ENCODE results near the gene SLC35A1.
A peak's percentile ranks its signal among the peaks of the same experiment; 100 is the strongest.

Gene SLC35A1

DNA sequence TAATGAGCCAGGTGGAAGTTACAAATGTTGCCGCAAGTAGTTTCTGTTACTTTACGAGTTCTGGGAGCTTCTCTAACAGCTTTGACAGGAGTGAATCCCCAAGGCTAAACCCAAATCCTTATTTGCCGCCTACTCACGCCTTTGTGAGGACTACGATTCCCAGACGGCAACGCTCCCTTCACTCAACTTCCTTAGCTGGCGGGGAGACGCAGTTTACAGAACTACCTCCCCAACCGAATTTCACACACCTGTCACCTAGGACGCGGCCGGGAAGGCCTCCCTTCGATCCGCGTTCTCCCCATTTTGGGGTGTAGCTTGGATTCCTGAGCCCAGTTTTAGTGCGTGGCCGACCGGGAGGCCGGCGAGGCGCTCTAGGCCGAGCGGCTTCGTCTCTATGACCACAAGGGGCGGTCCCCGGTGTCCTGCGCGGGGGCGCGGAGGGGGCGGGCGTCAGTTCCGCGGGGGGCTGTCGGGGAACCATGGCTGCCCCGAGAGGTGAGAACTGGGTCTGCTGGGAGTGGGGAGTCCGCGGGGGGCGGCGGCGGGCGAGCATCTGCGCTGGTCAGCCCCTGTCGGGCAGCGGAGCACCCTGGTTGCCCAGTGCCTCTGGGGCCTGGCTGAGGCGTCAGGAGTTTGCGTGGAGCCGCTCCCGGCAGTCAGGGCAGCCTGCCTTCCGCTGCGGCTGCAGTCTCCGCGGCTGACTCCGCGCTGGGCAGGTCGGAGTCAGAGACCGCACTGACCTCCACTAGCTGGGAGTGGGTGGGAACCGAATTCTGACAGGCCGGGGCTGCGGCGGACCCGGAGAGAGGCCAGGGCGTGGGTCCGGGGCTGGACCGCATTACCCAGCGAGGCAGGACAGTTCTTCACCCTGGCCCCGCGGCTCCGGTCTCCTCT lies at the start of gene SLC35A1:
SLC35A1 (plus strand) TSS at position 450 of the 894 bp plus-strand sequence; CDS start at position 480, 30 bp downstream.
- DNase-seq (ENCODE audit: low read depth in 1 of 2, low spot score in 1 of 2), result peak; percentile 62 to 86
- no peak for TF ChIP-seq JUND (IDR thresholded peaks at IDR 0.05; ENCODE audit: low read depth)
- in situ Hi-C loops (cut with HindIII; ENCODE audit: low pct_unique_long_range_greater_than_20kb, low sequenced_read_pairs), result no loop called here

- in situ Hi-C loops (cut with HindIII; ENCODE audit: low pct_unique_long_range_greater_than_20kb, low sequenced_read_pairs), result no loop called here
- no peak for TF ChIP-seq JUND (IDR thresholded peaks at IDR 0.05; ENCODE audit: low read depth)
- DNase-seq (ENCODE audit: low read depth in 1 of 2, low spot score in 1 of 2), result no peak
Measured at GRCh38 chr6:87426789-87427188, 46.0 kb upstream of the SLC35A1 start.

GRCh38 chr6:87430499-87430898 lies 42.3 kb upstream of the SLC35A1 start:
- DNase-seq (ENCODE audit: low read depth in 1 of 2, low spot score in 1 of 2), result no peak
- in situ Hi-C loops (cut with HindIII; ENCODE audit: low pct_unique_long_range_greater_than_20kb, low sequenced_read_pairs), result no loop called here
- TF ChIP-seq JUND (IDR thresholded peaks at IDR 0.05; ENCODE audit: low read depth), result no peak

DNA sequence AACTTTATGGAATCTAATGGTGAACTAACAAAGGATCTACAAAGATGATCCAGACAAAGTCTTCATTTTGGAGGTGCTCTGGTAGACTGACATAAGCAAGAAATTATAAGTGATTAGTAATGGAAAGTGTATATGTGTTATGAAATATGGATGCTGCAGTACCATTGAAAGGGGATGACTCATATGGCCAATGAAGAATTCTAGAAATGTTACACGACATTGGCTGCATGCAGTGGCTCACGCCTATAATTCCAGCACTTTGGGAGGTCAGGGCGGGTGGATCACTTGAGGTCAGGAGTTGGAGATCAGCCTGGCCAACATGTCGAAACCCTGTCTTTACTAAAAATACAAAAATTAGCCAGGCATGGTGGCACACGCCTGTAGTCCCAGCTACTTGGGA lies 41.5 kb upstream of the SLC35A1 start:
- DNase-seq (ENCODE audit: low read depth in 1 of 2, low spot score in 1 of 2), result no peak
- no peak for TF ChIP-seq JUND (IDR thresholded peaks at IDR 0.05; ENCODE audit: low read depth)
- in situ Hi-C loops (cut with HindIII; ENCODE audit: low pct_unique_long_range_greater_than_20kb, low sequenced_read_pairs), result no loop called here

DNA sequence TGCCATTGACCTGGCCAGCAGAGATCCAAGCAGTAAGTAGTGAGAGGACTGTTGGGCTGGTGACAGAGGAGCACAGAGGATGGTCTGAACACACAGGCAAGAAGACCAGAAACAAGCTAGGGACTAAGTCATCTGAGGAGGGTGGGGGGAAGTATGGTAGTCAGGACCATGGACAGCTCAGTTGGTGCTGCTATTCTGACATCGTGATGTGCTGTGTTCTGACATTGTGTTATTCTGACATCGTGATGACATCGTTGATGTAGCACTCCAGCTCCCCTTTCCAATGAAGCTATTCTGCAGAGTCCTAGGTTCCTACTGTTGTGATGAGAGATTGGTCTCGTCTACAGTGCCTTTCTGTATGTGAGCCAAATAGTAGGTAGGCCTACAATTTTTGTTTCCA lies 36.3 kb upstream of the SLC35A1 start:
- TF ChIP-seq JUND (IDR thresholded peaks at IDR 0.05; ENCODE audit: low read depth), result no peak
- in situ Hi-C loops (cut with HindIII; ENCODE audit: low pct_unique_long_range_greater_than_20kb, low sequenced_read_pairs), result no loop called here
- peak; percentile 30 to 81 for DNase-seq (ENCODE audit: low read depth in 1 of 2, low spot score in 1 of 2)

DNA sequence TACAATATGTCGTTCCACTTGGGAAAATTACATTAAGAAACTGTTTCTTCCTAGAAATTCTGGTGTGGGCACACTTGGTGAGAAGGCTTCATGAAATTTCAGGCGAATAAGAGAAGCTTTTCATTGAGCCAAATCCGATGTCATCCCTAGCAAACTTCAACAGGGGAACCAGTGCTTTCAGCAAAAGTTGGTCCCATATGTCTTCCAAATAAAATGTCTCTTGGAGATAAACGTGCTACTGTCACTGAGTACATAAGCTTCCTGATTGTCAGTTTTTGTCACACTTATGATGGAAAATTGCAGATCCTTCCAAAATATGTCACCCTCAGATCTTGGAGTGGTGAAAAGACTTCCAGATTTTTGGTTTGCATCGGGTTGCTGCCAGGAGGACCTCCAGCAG lies 31.1 kb upstream of the SLC35A1 start:
- in situ Hi-C loops (cut with HindIII; ENCODE audit: low pct_unique_long_range_greater_than_20kb, low sequenced_read_pairs), result no loop called here
- TF ChIP-seq JUND (IDR thresholded peaks at IDR 0.05; ENCODE audit: low read depth), result no peak
- no peak for DNase-seq (ENCODE audit: low read depth in 1 of 2, low spot score in 1 of 2)

DNA sequence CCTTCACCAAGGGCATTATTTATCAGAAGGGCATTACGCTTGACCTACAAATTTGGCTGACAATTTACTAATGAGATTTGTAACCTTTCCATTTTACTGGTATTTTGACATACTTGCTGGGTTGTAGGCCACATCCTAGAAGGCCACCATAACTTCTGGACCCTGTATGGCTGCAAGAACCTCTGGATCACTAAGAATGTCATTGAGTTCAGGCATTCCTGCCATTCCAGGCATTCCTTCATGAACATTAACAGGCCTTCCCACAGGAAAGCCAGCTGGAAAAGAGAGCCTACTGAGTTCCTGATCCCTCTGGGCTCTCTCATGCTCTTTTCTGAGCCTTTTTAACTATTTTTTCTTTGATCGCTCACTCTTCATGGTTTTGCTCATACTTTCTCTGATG lies 28.4 kb upstream of the SLC35A1 start:
- peak in 1 of 2 experiments; percentile 13 for DNase-seq (ENCODE audit: low read depth in 1 of 2, low spot score in 1 of 2)
- TF ChIP-seq JUND (IDR thresholded peaks at IDR 0.05; ENCODE audit: low read depth), result no peak
- in situ Hi-C loops (cut with HindIII; ENCODE audit: low pct_unique_long_range_greater_than_20kb, low sequenced_read_pairs), result no loop called here

DNA sequence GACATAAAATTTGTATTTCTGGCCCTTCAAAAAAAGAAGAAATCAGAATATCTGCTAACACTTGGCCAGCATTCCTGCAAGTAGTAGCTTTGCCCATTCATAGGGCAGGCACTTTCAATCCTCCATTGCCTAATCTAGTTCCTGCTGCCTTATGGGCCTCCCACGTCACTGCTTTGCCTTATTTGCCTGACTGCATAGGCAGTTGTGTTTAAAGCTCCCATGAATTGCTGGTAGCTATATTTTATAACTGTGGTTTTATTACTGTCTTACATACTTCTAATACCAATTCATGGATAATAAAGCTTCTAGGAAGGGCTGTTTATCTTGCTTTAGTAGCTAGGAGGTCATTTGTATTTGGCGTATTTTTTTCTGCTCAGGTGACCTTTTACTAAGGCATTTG lies 7.7 kb upstream of the SLC35A1 start:
- in situ Hi-C loops (cut with HindIII; ENCODE audit: low pct_unique_long_range_greater_than_20kb, low sequenced_read_pairs), result no loop called here
- no peak for TF ChIP-seq JUND (IDR thresholded peaks at IDR 0.05; ENCODE audit: low read depth)
- DNase-seq (ENCODE audit: low read depth in 1 of 2, low spot score in 1 of 2), result no peak

- in situ Hi-C loops (cut with HindIII; ENCODE audit: low pct_unique_long_range_greater_than_20kb, low sequenced_read_pairs), result no loop called here
Measured at GRCh38 chr6:87473419-87473903, 687 bp downstream of the SLC35A1 start.

GRCh38 chr6:87481931-87482330 lies 9.2 kb downstream of the SLC35A1 start:
- in situ Hi-C loops (cut with HindIII; ENCODE audit: low pct_unique_long_range_greater_than_20kb, low sequenced_read_pairs), result no loop called here

More at GRCh38 chr6:87473419-87473903, 687 bp downstream of the SLC35A1 start:
- no peak for TF ChIP-seq JUND (IDR thresholded peaks at IDR 0.05; ENCODE audit: low read depth)
- peak; percentile 55 to 68 for DNase-seq (ENCODE audit: low read depth in 1 of 2, low spot score in 1 of 2)

GRCh38 chr6:87482366-87482765 lies 9.6 kb downstream of the SLC35A1 start:
- in situ Hi-C loops (cut with HindIII; ENCODE audit: low pct_unique_long_range_greater_than_20kb, low sequenced_read_pairs), result no loop called here
- no peak for TF ChIP-seq JUND (IDR thresholded peaks at IDR 0.05; ENCODE audit: low read depth)
- DNase-seq (ENCODE audit: low read depth in 1 of 2, low spot score in 1 of 2), result no peak

More at GRCh38 chr6:87481931-87482330, 9.2 kb downstream of the SLC35A1 start:
- DNase-seq (ENCODE audit: low read depth in 1 of 2, low spot score in 1 of 2), result no peak
- TF ChIP-seq JUND (IDR thresholded peaks at IDR 0.05; ENCODE audit: low read depth), result no peak

GRCh38 chr6:87483929-87484328 lies 11.2 kb downstream of the SLC35A1 start:
- in situ Hi-C loops (cut with HindIII; ENCODE audit: low pct_unique_long_range_greater_than_20kb, low sequenced_read_pairs), result no loop called here
- no peak for TF ChIP-seq JUND (IDR thresholded peaks at IDR 0.05; ENCODE audit: low read depth)
- DNase-seq (ENCODE audit: low read depth in 1 of 2, low spot score in 1 of 2), result peak in 1 of 2 experiments; percentile 48

DNA sequence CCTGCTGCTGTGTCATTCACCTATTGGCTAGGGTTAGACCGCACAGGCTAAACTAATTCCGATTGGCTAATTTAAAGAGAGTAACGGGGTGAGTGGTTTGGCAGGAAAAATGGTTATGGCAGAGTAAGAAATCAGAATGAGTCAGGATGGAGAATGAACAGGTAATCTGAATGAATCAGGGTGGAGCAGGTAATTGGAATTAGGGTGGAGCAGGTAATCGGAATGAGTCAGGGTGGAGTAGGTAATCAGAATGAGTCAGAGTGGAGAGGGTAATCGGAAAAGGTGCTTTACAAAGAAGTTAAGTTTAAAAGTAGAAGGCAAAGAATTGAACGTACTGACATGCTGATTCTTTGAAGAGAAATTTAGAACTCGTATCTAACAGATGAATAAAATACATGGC lies 11.7 kb downstream of the SLC35A1 start:
- TF ChIP-seq JUND (IDR thresholded peaks at IDR 0.05; ENCODE audit: low read depth), result no peak
- no peak for DNase-seq (ENCODE audit: low read depth in 1 of 2, low spot score in 1 of 2)
- in situ Hi-C loops (cut with HindIII; ENCODE audit: low pct_unique_long_range_greater_than_20kb, low sequenced_read_pairs), result no loop called here
